ENCODE measurements around the gene RAD18. TPM values are rescaled to one million over a fixed set of nuclear protein-coding genes. Genes with fewer than 3 reads are reported as not detected.

The RAD18 gene
- total RNA-seq, 1 donor from 2014 or later: 21.3 TPM

DNA sequence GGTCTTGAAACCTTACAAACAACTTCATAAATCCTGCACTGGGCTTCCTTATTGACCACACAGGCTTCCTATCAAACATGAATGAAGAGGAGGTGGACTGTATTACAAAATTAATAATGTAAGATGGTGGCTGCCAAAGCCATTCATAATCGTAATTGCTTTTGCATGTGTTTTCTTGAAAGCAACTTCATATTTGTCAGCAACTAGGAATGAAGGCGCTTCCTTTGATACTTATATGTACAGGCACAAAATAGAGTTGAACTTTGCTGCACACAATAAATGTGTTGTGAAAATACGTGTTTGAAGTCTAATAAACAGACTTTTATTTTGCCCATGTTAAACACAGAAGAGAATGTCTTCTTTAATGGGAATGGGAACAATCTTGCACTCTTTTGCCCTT is 121.8 kb downstream of the RAD18 start:
- Mint-ChIP-seq H3K36me3 (peaks cover 4% of the 10 kb centered on the region), H3K9me3 (peaks cover 6% of the 10 kb centered on the region), H3K4me1 (ENCODE audit: unreplicated experiment) (no peaks in the 10 kb centered on the region), H3K27me3 (no peaks in the 10 kb centered on the region), H3K27ac (no peak overlapping the region), H3K4me3 (no peak overlapping the region)
- TF ChIP-seq, protein P1, sequence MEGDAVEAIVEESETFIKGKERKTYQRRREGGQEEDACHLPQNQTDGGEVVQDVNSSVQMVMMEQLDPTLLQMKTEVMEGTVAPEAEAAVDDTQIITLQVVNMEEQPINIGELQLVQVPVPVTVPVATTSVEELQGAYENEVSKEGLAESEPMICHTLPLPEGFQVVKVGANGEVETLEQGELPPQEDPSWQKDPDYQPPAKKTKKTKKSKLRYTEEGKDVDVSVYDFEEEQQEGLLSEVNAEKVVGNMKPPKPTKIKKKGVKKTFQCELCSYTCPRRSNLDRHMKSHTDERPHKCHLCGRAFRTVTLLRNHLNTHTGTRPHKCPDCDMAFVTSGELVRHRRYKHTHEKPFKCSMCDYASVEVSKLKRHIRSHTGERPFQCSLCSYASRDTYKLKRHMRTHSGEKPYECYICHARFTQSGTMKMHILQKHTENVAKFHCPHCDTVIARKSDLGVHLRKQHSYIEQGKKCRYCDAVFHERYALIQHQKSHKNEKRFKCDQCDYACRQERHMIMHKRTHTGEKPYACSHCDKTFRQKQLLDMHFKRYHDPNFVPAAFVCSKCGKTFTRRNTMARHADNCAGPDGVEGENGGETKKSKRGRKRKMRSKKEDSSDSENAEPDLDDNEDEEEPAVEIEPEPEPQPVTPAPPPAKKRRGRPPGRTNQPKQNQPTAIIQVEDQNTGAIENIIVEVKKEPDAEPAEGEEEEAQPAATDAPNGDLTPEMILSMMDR (conservative IDR thresholded peaks at IDR 0.05): no peak
- DNase-seq (ENCODE audit: extremely low spot score, unreplicated experiment): no peak

DNA sequence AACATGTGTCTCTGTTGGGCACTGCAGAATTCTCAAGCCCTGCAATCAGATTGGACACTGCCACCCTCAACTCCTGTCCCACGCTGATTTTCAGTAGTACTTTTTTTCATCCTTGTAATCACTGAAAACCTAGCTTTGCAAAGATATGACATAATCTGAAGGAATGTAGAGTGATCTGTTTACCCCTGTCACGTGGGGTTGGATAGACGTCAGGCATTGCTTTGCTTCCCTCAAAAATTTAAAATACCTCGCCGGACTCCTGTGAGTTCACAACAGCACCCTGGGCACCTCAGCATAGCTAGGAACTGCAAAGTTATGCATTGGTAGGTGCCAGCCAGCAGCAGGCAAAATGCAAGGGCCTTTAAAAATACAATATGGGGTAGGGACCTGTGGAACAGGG is 122.7 kb downstream of the RAD18 start:
- Mint-ChIP-seq H3K36me3 (peaks cover 4% of the 10 kb centered on the region), H3K27ac (no peak overlapping the region), H3K4me3 (no peak overlapping the region), H3K9me3 (peaks cover 6% of the 10 kb centered on the region), H3K27me3 (no peaks in the 10 kb centered on the region), H3K4me1 (ENCODE audit: unreplicated experiment) (no peaks in the 10 kb centered on the region)
- TF ChIP-seq, protein P1 (conservative IDR thresholded peaks at IDR 0.05): no peak
- no peak for DNase-seq (ENCODE audit: extremely low spot score, unreplicated experiment)

DNA sequence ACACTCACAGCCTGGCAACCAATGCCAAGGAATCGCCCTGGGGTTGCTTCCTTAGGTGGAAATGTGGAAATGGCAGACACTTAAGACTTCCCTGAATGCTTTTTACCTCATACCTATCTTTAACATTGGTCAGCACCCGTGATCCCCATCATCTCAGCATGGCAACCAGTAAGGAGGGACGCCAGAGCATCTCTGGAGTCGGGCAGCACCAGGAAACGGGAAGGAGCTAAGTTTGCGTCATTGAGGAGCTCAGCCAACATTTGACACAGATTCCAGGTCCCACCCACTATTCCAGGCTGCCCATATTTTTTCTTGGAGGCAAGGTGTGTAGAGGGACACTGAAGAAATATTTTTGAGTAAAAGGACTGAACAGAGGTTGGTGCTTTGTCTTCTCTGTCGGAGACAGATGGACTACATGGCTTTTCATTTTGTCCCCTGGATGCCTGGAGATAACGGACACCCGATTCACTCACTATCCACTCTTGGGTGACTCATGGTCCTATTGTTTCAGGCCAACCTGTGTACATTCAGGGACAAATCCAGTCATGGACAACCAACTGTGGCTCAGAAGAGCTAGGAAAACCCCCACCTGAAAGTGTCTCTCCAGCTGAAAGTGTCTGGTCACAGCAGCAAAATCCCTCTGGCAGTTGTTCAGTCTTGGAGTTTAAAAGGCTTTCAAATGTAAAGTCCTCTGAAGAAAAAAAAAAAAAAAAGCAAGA is 123.5 kb downstream of the RAD18 start:
- no peaks in the 10 kb centered on the region for H3K27me3 Mint-ChIP-seq
- H3K36me3 Mint-ChIP-seq: peaks cover 4% of the 10 kb centered on the region
- TF ChIP-seq, protein P1 (conservative IDR thresholded peaks at IDR 0.05): no peak
- no peaks in the 10 kb centered on the region for H3K4me1 Mint-ChIP-seq (ENCODE audit: unreplicated experiment)
- H3K4me3 Mint-ChIP-seq: no peak overlapping the region
- no peak for DNase-seq (ENCODE audit: extremely low spot score, unreplicated experiment)
- no peak overlapping the region for H3K27ac Mint-ChIP-seq
- H3K9me3 Mint-ChIP-seq: peaks cover 4% of the 10 kb centered on the region

DNA sequence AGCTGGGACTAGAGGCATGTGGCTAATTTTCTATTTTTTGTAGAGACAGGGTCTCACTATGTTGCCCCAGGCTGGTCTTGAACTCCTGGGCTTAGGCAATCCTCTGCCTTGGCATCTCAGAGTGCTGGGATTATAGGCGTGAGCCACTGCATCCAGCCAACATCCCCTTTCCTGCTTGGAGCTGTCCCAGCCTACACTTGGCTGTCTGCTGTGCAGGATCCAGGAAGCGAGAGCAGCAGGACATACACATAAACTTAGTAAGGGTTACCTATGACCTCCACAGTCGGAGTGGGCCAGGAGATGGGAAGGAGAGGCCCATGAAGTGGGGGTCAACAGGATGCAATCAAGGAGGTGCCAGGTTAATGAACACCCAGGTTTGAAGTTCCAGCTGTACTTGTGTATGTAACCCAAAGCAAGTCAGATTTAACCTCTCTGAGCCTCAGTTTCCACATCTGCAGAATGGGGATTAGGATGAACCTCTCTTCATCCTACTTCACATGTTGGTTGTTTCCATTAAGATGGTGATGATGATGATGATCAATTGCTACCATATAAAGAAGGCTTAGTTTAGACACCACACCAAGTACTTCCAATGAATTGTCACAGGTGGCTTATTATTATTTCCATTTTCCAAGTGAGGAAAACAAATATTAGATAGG is 124.4 kb downstream of the RAD18 start:
- peaks cover 4% of the 10 kb centered on the region for H3K36me3 Mint-ChIP-seq
- no peak overlapping the region for H3K4me3 Mint-ChIP-seq
- no peaks in the 10 kb centered on the region for H3K9me3 Mint-ChIP-seq
- H3K27me3 Mint-ChIP-seq: no peaks in the 10 kb centered on the region
- H3K4me1 Mint-ChIP-seq (ENCODE audit: unreplicated experiment): no peaks in the 10 kb centered on the region
- DNase-seq (ENCODE audit: extremely low spot score, unreplicated experiment): no peak
- no peak overlapping the region for H3K27ac Mint-ChIP-seq
- TF ChIP-seq, protein P1 (conservative IDR thresholded peaks at IDR 0.05): no peak

DNA sequence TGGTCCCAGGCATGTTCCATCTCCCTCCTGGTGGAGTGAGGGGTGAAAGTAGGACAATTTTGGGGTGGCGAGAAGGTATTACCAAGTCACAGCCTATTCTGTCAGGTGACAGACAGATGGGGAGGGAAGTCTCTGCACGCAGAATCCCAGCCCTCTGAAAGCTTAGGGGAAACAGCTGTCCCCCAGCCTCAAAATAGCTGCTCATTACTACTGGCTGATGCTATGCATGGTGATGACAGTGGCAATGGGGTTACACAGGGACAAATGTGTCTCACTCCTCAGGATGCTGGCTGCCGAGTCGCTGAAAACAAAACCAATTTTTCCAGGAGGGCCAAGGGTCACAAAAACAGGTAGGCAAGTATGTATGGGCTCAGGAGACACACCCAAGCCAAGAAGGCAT is 125.0 kb downstream of the RAD18 start:
- Mint-ChIP-seq H3K9me3 (no peaks in the 10 kb centered on the region), H3K4me3 (no peak overlapping the region), H3K4me1 (ENCODE audit: unreplicated experiment) (no peaks in the 10 kb centered on the region), H3K27me3 (no peaks in the 10 kb centered on the region), H3K36me3 (peaks cover 4% of the 10 kb centered on the region), H3K27ac (no peak overlapping the region)
- TF ChIP-seq, protein P1 (conservative IDR thresholded peaks at IDR 0.05): no peak
- DNase-seq (ENCODE audit: extremely low spot score, unreplicated experiment): no peak
